HG03442 (cell line): ENCODE data around the gene CARHSP1.
"Not testable (repeated sequence)": the region's sequence is repeated elsewhere in the genome, so short reads cannot be mapped to it uniquely, and the experiment has no call there.

Experiments
- ATAC-seq: cut with Tn5 transposase; IDR thresholded peaks from one replicate; pipeline ENCODE4 v1.9.1; 2021; ENCODE audit warnings: mild to moderate bottlenecking, moderate library complexity; ENCODE audit not compliant: unreplicated experiment

The CARHSP1 gene

GRCh38 chr16:8873866-8874195 lies 5.0 kb upstream of the CARHSP1 start:
- not testable (repeated sequence) for ATAC-seq

GRCh38 chr16:8872967-8873865 lies 4.4 kb upstream of the CARHSP1 start:
- ATAC-seq = no peak

GRCh38 chr16:8872071-8872470 lies 3.3 kb upstream of the CARHSP1 start:
- no peak for ATAC-seq

GRCh38 chr16:8869988-8870241 lies 1.1 kb upstream of the CARHSP1 start:
- ATAC-seq = not testable (repeated sequence)

GRCh38 chr16:8869212-8869987 lies 594 bp upstream of the CARHSP1 start:
- ATAC-seq = no peak

GRCh38 chr16:8867932-8868415 lies 832 bp downstream of the CARHSP1 start:
- no peak for ATAC-seq

- no peak for ATAC-seq
Observed at GRCh38 chr16:8867216-8867931, 1.4 kb downstream of the CARHSP1 start.

- no peak for ATAC-seq
Observed at GRCh38 chr16:8866884-8867215, 2.0 kb downstream of the CARHSP1 start.

GRCh38 chr16:8866118-8866883 lies 2.5 kb downstream of the CARHSP1 start:
- ATAC-seq = no peak

GRCh38 chr16:8865145-8865882 lies 3.5 kb downstream of the CARHSP1 start:
- no peak for ATAC-seq

- ATAC-seq = no peak
Observed at GRCh38 chr16:8864480-8865110, 4.2 kb downstream of the CARHSP1 start.

- ATAC-seq = no peak
Observed at GRCh38 chr16:8863594-8864424, 5.0 kb downstream of the CARHSP1 start.

GRCh38 chr16:8862309-8863130 lies 6.3 kb downstream of the CARHSP1 start:
- no peak for ATAC-seq

- no peak for ATAC-seq
Observed at GRCh38 chr16:8861563-8862308, 7.1 kb downstream of the CARHSP1 start.

- ATAC-seq = no peak
Observed at GRCh38 chr16:8859913-8860881, 8.6 kb downstream of the CARHSP1 start.
